ENCODE measurements around the gene TGFB1. TPM values are rescaled to one million over a fixed set of nuclear protein-coding genes. Genes with fewer than 3 reads are reported as not detected.

The TGFB1 gene
- total and polyA plus RNA-seq, 2 of the 13 experiments (the other 11 are each of a cell fraction or from before 2014, with no cell fraction given), result 4.1 to 5.4 TPM

- no peak for TF ChIP-seq ZNF597 (CRISPR knock-in tag; IDR thresholded peaks at IDR 0.05)
- TF ChIP-seq TFAP4 (IDR thresholded peaks at IDR 0.05; ENCODE audit: borderline replicate concordance, low read depth), result no peak
- no peak for TF ChIP-seq ZNF530 (CRISPR knock-in tag; IDR thresholded peaks at IDR 0.05; ENCODE audit: low read depth)
- 0 out of 2 replicates have a peak, but pooled peaks have one; percentile 40 for TF ChIP-seq ZNF543 (CRISPR knock-in tag; IDR thresholded peaks at IDR 0.05)
- no peak for TF ChIP-seq ZNF441 (CRISPR knock-in tag; IDR thresholded peaks at IDR 0.05; ENCODE audit: borderline replicate concordance)
- no peak for TF ChIP-seq MED1 (CRISPR knock-in tag; IDR thresholded peaks at IDR 0.05)
- TF ChIP-seq ZNF138 (CRISPR knock-in tag; IDR thresholded peaks at IDR 0.05; ENCODE audit: low read depth), result no peak
- no peak for TF ChIP-seq NR2C2 (CRISPR knock-in tag; IDR thresholded peaks at IDR 0.05; ENCODE audit: borderline replicate concordance)
- no peak for TF ChIP-seq ZNF816 (CRISPR knock-in tag; IDR thresholded peaks at IDR 0.05; ENCODE audit: borderline replicate concordance)
- no peak for TF ChIP-seq FUBP1 (CRISPR knock-in tag; IDR thresholded peaks at IDR 0.05; ENCODE audit: borderline replicate concordance)
- no peak for TF ChIP-seq HHEX (CRISPR knock-in tag; IDR thresholded peaks at IDR 0.05)
- TF ChIP-seq ZNF792 (CRISPR knock-in tag; IDR thresholded peaks at IDR 0.05), result no peak
- no peak for TF ChIP-seq MLXIP (CRISPR knock-in tag; IDR thresholded peaks at IDR 0.05; ENCODE audit: borderline replicate concordance)
- TF ChIP-seq MIER3 (CRISPR knock-in tag; IDR thresholded peaks at IDR 0.05; ENCODE audit: borderline replicate concordance), result no peak
- no peak; the same call in 1 of the 2 replicates for TF ChIP-seq KDM5B (CRISPR knock-in tag; IDR thresholded peaks at IDR 0.05; ENCODE audit: borderline replicate concordance)
- no peak for TF ChIP-seq BORCS8-MEF2B (CRISPR knock-in tag; IDR thresholded peaks at IDR 0.05)
- TF ChIP-seq ZC3H4 (CRISPR knock-in tag; IDR thresholded peaks at IDR 0.05; ENCODE audit: borderline replicate concordance), result no peak
- TF ChIP-seq ONECUT2 (CRISPR knock-in tag; IDR thresholded peaks at IDR 0.05), result no peak
- TF ChIP-seq ZNF770 (CRISPR knock-in tag; IDR thresholded peaks at IDR 0.05), result no peak
- no peak for TF ChIP-seq PCBP1 (IDR thresholded peaks at IDR 0.05; ENCODE audit: borderline replicate concordance, low read depth, low read length)
Observed at GRCh38 chr19:41351339-41352245, 2.1 kb downstream of the TGFB1 start (continued).

Data from HepG2 (cell line).